ENCODE measurements around the gene RIPK3.
A peak's percentile ranks its signal among the peaks of the same experiment; 100 is the strongest.

RIPK3 gene

GRCh38 chr14:24317141-24317928 is 22.5 kb downstream of the RIPK3 start:
- DNase-seq = no peak

DNA sequence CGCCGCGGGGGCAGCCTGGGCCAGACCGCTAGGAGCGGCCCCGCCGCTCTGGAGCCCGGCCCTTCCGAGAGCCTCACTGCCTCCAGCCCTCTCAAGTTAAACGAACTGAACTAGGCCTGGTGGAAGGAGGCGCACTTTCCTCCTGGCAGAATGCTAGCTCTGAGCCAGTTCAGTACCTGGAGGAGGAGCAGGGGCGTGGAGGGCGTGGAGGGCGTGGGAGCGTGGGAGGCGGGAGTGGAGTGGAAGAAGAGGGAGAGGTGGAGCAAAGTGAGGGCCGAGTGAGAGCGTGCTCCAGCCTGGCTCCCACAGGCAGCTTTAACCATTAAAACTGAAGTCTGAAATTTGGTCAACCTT is 23.2 kb downstream of the RIPK3 start:
- no peak for DNase-seq

GRCh38 chr14:24315807-24316596 is 23.8 kb downstream of the RIPK3 start:
- DNase-seq = no peak

GRCh38 chr14:24315243-24315806 is 24.5 kb downstream of the RIPK3 start:
- no peak for DNase-seq

- DNase-seq = no peak
Observed at GRCh38 chr14:24314377-24315193, 25.2 kb downstream of the RIPK3 start.

DNA sequence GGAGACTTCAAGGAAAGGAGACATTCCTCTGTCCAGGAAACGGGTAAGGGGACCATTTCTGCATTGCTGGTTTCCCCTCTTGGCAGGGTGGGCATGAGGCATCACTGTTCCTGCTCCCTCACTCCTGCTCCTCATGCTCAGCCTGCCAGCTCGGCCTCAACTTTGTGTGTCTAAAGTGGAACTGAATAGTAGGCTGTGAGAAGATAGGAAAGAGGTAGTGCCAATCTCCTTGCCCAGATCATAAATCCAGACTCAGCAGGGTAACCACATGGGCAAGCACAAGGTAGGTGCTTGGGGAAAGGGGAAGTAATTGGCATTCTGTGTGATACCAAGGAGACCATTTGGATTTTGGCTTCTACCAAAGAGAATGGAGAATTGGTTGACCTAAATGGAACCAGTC is 25.9 kb downstream of the RIPK3 start:
- DNase-seq = no peak

DNA sequence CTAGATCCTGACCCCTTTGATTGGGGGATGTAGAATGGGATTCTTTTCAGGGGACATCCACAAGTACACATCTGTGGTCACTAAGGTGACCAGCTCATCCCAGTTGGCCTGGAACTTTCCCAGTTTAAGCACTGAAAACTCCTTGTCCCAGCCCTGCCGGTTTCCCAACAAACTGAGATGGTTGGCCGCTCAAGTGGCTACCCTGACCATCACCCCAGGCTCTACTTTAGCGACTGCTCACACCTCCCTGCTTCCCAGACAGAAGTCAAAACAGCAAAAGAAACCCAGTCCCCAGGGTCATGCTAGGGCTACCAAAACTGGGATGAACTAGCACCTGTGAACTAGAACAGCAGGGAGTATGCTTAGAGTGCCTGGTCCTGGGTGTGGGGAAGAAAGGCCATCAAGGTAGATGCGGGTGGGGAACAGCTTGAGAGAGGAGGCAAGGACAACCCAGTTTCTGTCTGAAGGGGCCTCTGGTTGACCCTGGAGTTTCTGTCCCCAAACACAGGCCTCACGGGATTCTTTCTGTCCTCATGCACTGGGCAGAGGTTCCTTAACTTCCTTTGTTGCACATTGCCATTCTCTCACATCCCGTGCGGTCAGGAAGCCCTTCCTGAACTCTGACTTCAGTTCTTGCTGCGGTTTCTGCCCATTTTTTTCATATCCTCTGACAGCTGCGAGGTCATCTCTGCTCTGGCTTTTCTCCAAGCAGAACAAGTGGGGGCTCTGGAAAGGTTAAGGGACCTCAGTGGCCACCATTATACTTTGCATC is 26.9 kb downstream of the RIPK3 start:
- no peak for DNase-seq

- no peak for DNase-seq
Observed at GRCh38 chr14:24311837-24312615, 27.8 kb downstream of the RIPK3 start.

GRCh38 chr14:24310646-24311604 is 28.9 kb downstream of the RIPK3 start, which contains the start of gene LTB4R:
TSS of gene LTB4R (plus strand) at chr14:24311502. CDS start at chr14:24315652, 4,150 bp downstream.
- no peak for DNase-seq

- DNase-seq = no peak
Observed at GRCh38 chr14:24310265-24310645, 29.5 kb downstream of the RIPK3 start.

DNA sequence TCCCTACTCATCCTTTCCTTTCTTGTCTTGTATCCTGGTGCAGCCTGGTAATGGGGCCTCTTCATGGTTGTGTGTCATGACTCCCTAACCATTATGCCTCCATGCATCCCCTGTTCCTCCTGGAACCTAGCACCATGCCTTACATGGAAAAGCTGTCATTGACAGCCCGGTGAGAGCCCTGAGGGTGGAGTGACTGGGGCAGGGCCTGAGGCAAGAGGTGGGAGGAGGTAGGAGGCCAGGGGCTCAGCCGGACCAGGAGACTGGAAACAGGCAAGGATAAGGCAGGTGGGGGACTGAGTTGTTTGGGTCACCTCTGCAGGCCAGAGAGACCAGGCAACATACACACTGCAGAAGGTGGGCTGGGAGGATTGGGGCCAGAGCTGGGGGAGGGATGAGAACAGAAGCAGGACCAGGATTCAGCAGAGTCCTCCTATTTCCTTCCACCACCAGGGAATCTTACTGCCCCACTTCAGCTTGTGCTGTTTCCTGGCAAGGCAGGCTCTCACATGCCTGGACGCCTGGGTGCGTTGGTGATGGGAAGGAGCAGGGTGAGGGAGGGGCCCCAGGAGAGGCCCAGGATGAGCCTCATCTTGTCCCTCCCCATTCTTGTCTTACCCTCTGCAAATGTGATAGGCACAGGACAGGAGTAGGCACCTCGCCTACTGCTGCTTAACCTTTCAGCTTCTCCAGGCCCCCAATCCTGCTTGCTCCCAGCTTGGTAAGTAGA is 30.1 kb downstream of the RIPK3 start, which contains the start of gene LTB4R2:
LTB4R2 (plus strand) TSS at position 603 of the 727 bp plus-strand sequence. CDS start 525 bp downstream, outside the sequence.
- no peak for DNase-seq

DNA sequence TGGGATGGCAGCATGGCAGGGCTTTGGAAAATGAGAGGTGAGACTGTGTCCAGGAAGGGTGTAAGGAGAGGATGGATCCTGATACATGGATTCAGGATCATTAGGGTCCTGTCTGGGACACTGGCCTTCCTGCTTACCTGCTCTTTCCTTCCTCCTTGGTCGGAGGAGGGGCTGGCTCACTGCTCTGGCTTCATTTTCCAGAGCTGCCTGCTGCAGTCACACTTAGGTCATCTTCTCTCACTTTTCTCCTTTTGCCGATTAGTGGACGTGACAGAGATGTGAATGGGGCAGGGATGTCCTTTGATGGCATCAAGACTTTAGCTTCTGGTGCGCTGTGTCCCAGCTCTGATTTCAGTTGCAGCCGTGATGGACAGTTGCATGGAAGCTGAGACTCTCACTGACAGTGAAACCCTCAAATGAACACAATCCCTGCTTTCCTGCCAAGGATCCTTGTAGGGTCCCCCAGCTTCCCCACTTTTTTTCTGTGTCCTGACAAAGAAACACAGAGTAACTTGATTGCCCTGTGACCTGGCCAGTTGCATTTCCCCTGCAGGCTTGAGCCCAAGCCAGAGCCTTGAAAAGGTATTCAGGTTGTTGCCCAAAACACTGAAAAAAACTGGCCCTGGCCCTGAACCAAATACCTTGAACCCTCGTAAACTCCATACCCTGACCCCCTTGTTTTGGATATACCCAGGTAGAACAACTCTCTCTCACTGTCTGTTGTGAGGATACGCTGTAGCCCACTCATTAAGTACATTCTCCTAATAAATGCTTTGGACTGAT is 31.3 kb downstream of the RIPK3 start:
- DNase-seq = no peak

DNA sequence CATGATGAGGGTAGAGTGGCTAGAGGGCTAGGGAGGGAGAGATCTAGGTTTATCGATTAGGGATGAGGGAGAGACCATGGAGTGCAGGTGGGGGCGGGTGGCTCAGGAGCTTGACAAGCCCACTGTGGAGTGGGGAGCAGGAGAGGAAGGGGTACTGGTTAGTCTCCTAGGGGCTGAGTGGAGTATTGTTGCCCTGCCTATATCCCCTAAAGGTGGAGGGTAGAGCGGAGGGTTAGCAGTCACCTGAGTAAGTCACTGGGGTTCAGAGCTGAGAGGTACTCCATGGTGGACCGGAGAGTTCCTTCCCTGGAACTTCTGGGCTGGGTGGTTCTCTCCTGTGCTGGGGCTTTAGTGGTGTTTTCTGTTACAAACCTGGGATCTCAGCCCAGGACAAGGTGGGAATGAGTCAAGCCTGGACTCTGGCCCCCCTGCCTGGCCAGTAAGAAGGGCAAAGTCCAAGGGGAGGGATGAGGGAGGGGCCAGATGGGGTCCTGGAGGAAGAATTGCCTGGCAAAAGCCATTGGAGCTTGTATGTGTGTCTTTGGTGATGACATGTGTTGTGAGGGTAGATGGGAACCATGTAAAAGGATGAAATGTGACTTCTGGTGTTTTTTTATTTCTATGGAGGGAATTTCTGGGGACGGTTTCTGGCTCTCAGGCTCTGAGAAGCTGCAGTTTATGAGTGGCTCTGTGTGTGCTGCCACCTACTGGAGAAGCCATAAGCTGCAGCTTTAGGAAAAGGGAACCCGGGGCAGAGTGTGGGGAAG is 32.0 kb downstream of the RIPK3 start, which contains the start of gene CIDEB:
CIDEB (minus strand) TSS at position 403 of the 767 bp plus-strand sequence; CDS start at position 284, 119 bp downstream.
- DNase-seq = peak; percentile 3 to 8

DNA sequence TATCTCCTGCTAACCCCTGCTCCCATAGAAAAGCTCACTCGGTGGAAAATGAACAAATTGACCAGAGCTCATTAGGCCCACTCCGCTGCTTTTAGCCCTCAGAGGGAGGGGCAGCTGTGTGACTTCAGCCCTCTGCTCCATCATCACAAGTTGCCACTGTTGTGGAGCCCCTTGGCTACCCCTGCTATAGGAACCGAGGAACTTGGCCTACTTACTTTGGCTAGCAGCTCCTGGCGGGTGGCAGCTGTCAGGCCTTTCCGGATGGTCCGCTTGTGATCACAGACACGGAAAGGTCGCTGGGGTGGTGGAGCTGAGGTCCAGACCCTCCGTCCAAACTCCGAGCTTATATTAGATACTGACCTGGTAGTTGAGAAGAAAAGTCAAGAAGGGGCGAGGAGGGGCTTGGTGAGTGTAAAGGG is 32.6 kb downstream of the RIPK3 start:
- no peak for DNase-seq

DNA sequence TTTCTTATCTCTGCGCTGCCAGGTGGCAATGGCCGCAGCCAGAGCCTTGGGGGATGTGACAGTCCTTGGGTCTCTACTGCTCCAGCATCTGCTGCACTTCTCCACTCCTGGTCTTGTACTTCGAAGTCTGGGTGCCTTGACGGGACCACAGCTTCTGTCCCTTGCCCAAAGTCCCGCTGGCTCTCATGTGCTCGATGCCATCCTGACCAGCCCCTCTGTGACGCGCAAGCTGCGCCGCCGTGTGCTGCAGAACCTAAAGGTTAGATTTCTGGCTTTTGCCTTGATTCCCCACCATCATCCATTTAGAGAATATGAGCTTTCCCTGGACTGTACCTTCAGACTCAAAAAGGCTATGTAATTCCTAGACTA is 35.8 kb downstream of the RIPK3 start:
- no peak for DNase-seq

DNA sequence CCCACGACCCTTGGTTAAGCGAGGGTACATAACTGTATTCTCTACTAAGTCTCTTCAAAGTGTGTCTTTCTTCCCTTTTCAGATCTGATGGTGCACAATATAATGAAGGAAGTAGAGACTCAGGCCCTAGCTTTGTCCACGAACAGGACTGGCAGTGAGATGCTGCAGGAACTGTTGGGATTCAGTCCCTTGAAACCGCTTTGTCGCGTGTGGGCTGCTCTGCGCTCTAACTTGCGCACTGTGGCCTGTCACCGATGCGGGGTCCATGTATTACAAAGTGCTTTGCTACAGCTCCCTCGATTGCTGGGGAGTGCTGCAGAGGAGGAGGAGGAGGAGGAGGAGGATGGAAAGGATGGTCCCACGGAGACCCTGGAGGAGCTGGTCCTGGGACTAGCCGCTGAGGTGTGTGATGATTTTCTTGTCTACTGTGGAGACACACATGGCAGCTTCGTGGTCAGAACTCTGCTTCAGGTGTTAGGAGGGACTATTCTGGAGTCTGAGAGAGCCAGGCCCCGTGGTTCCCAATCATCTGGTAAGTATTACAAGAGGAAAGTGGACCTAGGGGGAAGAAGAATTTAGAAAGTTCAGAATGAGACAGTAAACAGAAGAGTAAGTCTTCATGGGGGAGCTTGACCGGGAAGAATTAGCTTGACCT is 39.3 kb downstream of the RIPK3 start:
- no peak for DNase-seq
